HL-60 (cell line): ENCODE measurements around the gene FCHSD2.

ENCODE experiments used
- DNase-seq, 2 experiments: peaks; one replicate each; pipeline ENCODE4 v3.0.0-alpha.2; 2010 to 2020; ENCODE audit warnings: low read depth in 1 of 2, low spot score in 1 of 2
- H3K27ac ChIP-seq: fragments of 250-450 bp; sonication (Bioruptor Pico); replicated peaks from 2 replicates; pipeline ENCODE4 v1.5.1; 2020; ENCODE audit warnings: mild to moderate bottlenecking, moderate library complexity
- H3K27me3 ChIP-seq: fragments of 250-450 bp; sonication (Bioruptor Pico); 2 replicates; pipeline ENCODE4 v1.5.1; 2021; ENCODE audit warnings: mild to moderate bottlenecking, moderate library complexity; ENCODE audit not compliant: insufficient read depth, poor library complexity, severe bottlenecking
- H3K4me3 ChIP-seq: replicated peaks from 2 replicates; pipeline ENCODE4 v1.5.1; 2011; ENCODE audit warnings: mild to moderate bottlenecking, control low read depth, low read length; ENCODE audit not compliant: insufficient read depth
- CTCF ChIP-seq: IDR thresholded peaks from one replicate; pipeline ENCODE4 v1.5.1; 2011; ENCODE audit warnings: low read length, control low read depth, inconsistent platforms; ENCODE audit not compliant: insufficient read depth
- GABPA ChIP-seq: IDR thresholded peaks from 2 replicates; pipeline ENCODE4 v1.6.1; 2012; ENCODE audit warnings: low read depth
- POLR2AphosphoS5 ChIP-seq: IDR thresholded peaks from 2 replicates; pipeline ENCODE4 v1.6.1; 2012; ENCODE audit warnings: low read depth
- REST ChIP-seq: IDR thresholded peaks from 2 replicates; pipeline ENCODE4 v1.6.1; 2012; ENCODE audit warnings: low read depth; ENCODE audit not compliant: insufficient replicate concordance
- SPI1 ChIP-seq: IDR thresholded peaks from 2 replicates; pipeline ENCODE4 v1.6.1; 2012; ENCODE audit warnings: low read depth, mild to moderate bottlenecking, borderline replicate concordance

FCHSD2 gene

GRCh38 chr11:73059915-73060314 lies 82.2 kb downstream of the FCHSD2 start:
- Histone ChIP-seq H3K4me3 (no peak overlapping the region), H3K27me3 (no peaks in the 10 kb centered on the region), H3K27ac (no peak overlapping the region)
- TF ChIP-seq POLR2AphosphoS5 = no peak
- no peak for TF ChIP-seq SPI1
- TF ChIP-seq CTCF = no peak
- TF ChIP-seq REST = no peak
- TF ChIP-seq GABPA = no peak
- DNase-seq = no peak

GRCh38 chr11:73058989-73059674 lies 83.0 kb downstream of the FCHSD2 start:
- TF ChIP-seq POLR2AphosphoS5 (no peak), GABPA (no peak), REST (no peak), SPI1 (no peak), CTCF (no peak)
- Histone ChIP-seq H3K4me3 (no peak overlapping the region), H3K27ac (no peak overlapping the region), H3K27me3 (no peaks in the 10 kb centered on the region)
- DNase-seq = no peak

- no peak overlapping the region for H3K27ac ChIP-seq
- TF ChIP-seq CTCF (no peak), REST (no peak), GABPA (no peak), POLR2AphosphoS5 (no peak), SPI1 (no peak)
- DNase-seq = no peak
- no peaks in the 10 kb centered on the region for H3K27me3 ChIP-seq
- no peak overlapping the region for H3K4me3 ChIP-seq
These were observed 86.3 kb downstream of the FCHSD2 start for GRCh38 chr11:73055655-73056354.
